Measurements from ENCODE around the gene GDI1. TPM values are rescaled to one million over a fixed set of nuclear protein-coding genes. Genes with fewer than 3 reads are reported as not detected.

GDI1 gene
- total and polyA plus RNA-seq, 9 of the 15 experiments (the other 6 are each of a cell fraction or from before 2014, with no cell fraction given), result 0.97 to 82.6 (median 37.5) TPM

- no peak for TF ChIP-seq DEAF1 (CRISPR knock-in tag; IDR thresholded peaks at IDR 0.05)
Observed at GRCh38 chrX:154445776-154446175, 8.8 kb downstream of the GDI1 start (continued).

- intact Hi-C loops (cut with micrococcal nuclease), result no loop called here
- Histone ChIP-seq H4K20me1 (replicated peaks; ENCODE audit: control insufficient read depth, insufficient read depth, low read length) (no peaks in the 10 kb centered on the region), H3K9ac (ENCODE audit: insufficient read depth in 1 of 2, low read depth in 2 of 2, low read length in 2 of 2) (no peak overlapping the region), H2AFZ (ENCODE audit: low read depth, low read length) (no peak overlapping the region), H3K4me1 (replicated peaks in 1 of 2; ENCODE audit: control insufficient read depth in 2 of 2, insufficient read depth in 2 of 2, low read length in 2 of 2) (peaks cover 9 to 42% of the 10 kb centered on the region in 2 experiments; a peak in 4 of 5 replicates), H3K4me3 (no peak overlapping the region), H3K27me3 (ENCODE audit: control insufficient read depth in 2 of 2, insufficient read depth in 2 of 2, low read length in 2 of 2) (no peaks in the 10 kb centered on the region), H3K36me3 (ENCODE audit: control insufficient read depth, insufficient read depth, low read length) (peaks cover 67% of the 10 kb centered on the region; the same call in 2 of the 3 replicates), H3K9me3 (replicated peaks; ENCODE audit: control insufficient read depth, insufficient read depth, low read depth, low read length) (no peaks in the 10 kb centered on the region), H3K4me2 (ENCODE audit: insufficient read depth, low read length) (no peak overlapping the region), H3K9me1 (ENCODE audit: control insufficient read depth, insufficient read depth, low read length) (no peaks in the 10 kb centered on the region), H3K27ac (ENCODE audit: extremely low read depth, low read depth, low read length) (no peak overlapping the region), H3K79me2 (ENCODE audit: control insufficient read depth, insufficient read depth, low read length) (peaks cover 18% of the 10 kb centered on the region)
- no peak for TF ChIP-seq ZC3H4 (CRISPR knock-in tag; IDR thresholded peaks at IDR 0.05; ENCODE audit: borderline replicate concordance)
- no peak for TF ChIP-seq EWSR1 (IDR thresholded peaks at IDR 0.05; ENCODE audit: borderline replicate concordance, low read depth, partially characterized antibody)
- TF ChIP-seq POLR2G (IDR thresholded peaks at IDR 0.05; ENCODE audit: low read depth, low read length), result 0 out of 2 replicates have a peak, but pooled peaks have one; percentile 28
- no peak for TF ChIP-seq CXXC5 (CRISPR knock-in tag; IDR thresholded peaks at IDR 0.05)
- DNase-seq (ENCODE audit: extremely low read depth in 1 of 4, low spot score in 3 of 4) (no peak), FAIRE-seq (no peak), ATAC-seq (no peak)
- ChIA-PET POLR2A (interaction anchor here (0.8 to 1.2 kb wide), 2 partner anchors 9 to 47 kb away, joined by 3 read pairs; no protein-coding TSS in a partner anchor), CTCF (ENCODE audit: low intra/inter-chr PET ratio) (no interaction called here)
- no TSS peak for BruUV-seq (replicated peaks)
- 100% methylated on average over 3 of the region's 12 CpGs for WGBS (ENCODE audit: insufficient coverage, low coverage, missing lambda C conversion rate)
- in situ Hi-C loops (cut with MboI), result no loop called here
Observed at GRCh38 chrX:154446430-154446829, 9.5 kb downstream of the GDI1 start.
